Neural cell (in vitro differentiated cells): ENCODE measurements around the gene IQCK.

Source experiments
- CTCF ChIP-seq: fragments of 450-650 bp; IDR thresholded peaks from 2 replicates; pipeline ENCODE4 v1.5.1; 2014; ENCODE audit warnings: antibody characterized with exemption, mild to moderate bottlenecking, moderate library complexity; ENCODE audit not compliant: poor library complexity, severe bottlenecking
- EP300 ChIP-seq: fragments of 450-650 bp; conservative IDR thresholded peaks from 2 replicates; pipeline ENCODE4 v1.6.1; 2014; ENCODE audit warnings: antibody characterized with exemption, mild to moderate bottlenecking, moderate library complexity; ENCODE audit not compliant: poor library complexity, severe bottlenecking
- RAD21 ChIP-seq: fragments of 450-650 bp; conservative IDR thresholded peaks from 2 replicates; pipeline ENCODE4 v1.6.1; 2014; ENCODE audit warnings: antibody characterized with exemption, mild to moderate bottlenecking, moderate library complexity
- SMC3 ChIP-seq: fragments of 450-650 bp; conservative IDR thresholded peaks from 2 replicates; pipeline ENCODE4 v1.6.1; 2014; ENCODE audit warnings: antibody characterized with exemption, mild to moderate bottlenecking, moderate library complexity; ENCODE audit not compliant: poor library complexity

- no peak for TF ChIP-seq CTCF
- no peak for TF ChIP-seq EP300
- no peak for TF ChIP-seq RAD21
- TF ChIP-seq SMC3: no peak
Observed at GRCh38 chr16:19780321-19780720, 62.2 kb downstream of the IQCK start.
